Measurements from ENCODE around the gene RAB11FIP2.

RAB11FIP2 gene

DNA sequence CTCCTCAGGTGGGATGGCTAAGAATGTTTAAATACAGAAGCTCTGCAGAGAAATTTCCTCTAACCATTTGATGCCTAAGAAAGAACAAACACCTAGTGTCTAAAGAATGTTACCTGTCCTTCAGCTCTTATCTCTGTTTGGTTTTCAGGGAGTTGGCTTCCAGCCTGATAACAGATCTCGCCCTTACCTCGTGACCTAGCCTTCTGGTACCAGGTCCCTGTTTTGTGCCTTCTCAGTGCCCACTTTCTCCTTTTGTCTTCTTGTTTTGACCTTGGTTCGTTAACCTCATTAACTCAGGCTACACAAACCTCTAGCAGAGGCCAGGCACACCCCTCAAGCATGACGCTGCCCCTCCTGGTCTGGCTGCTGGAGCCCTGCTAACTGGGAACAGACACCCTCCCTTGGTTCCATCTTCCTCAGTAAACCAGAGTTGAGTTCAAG, 16.1 kb upstream of the RAB11FIP2 start:
- Histone ChIP-seq H3K27me3 (ENCODE audit: insufficient read depth, low read length) (no peaks in the 10 kb centered on the region; the same call in 1 of the 2 replicates), H4K20me1 (ENCODE audit: insufficient read depth, low read length) (no peaks in the 10 kb centered on the region), H3K9me3 (ENCODE audit: low read length) (no peaks in the 10 kb centered on the region), H3K27ac (ENCODE audit: low read depth, low read length, poor library complexity, severe bottlenecking) (no peak overlapping the region), H3K4me3 (ENCODE audit: low read depth, low read length, poor library complexity, severe bottlenecking) (no peak overlapping the region), H3K4me2 (ENCODE audit: low read length) (no peak overlapping the region), H2AFZ (ENCODE audit: low read length) (no peak overlapping the region), H3F3A (ENCODE audit: insufficient read depth, low read length) (no peaks in the 10 kb centered on the region), H3K79me2 (ENCODE audit: insufficient read depth, low read length) (no peaks in the 10 kb centered on the region), H3K9me2 (ENCODE audit: low read depth, low read length) (no peaks in the 10 kb centered on the region), H3K9ac (ENCODE audit: low read length) (no peak overlapping the region), H3K4me1 (ENCODE audit: insufficient read depth, low read length, severe bottlenecking) (no peaks in the 10 kb centered on the region), H3K36me3 (ENCODE audit: insufficient read depth, low read length) (no peaks in the 10 kb centered on the region)
- TF ChIP-seq EZH2 (IDR thresholded peaks at IDR 0.05; ENCODE audit: borderline replicate concordance, low read length) (no peak), CTCF (IDR thresholded peaks at IDR 0.05; ENCODE audit: low read length) (no peak)

DNA sequence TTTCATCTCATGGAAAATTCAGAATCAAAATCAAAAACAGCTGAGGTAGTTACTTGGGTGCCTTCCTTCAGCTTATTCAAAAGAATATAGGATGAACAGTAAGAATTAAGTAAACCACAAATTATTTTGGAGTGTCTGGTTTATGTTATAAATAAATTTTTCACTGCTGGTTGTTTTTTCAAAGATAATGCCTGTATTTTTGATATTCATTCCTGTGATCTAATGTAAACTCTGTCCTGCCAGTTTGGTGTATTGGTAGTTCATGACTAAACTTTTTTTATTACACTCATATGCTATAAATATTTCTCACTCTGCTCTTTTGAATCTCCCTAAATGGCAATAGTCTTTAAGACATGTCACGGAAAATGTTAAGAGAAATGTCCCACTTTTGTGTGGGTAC, 11.6 kb upstream of the RAB11FIP2 start:
- Histone ChIP-seq H3F3A (ENCODE audit: insufficient read depth, low read length) (no peaks in the 10 kb centered on the region), H4K20me1 (ENCODE audit: insufficient read depth, low read length) (no peaks in the 10 kb centered on the region), H2AFZ (ENCODE audit: low read length) (no peak overlapping the region), H3K27ac (ENCODE audit: low read depth, low read length, poor library complexity, severe bottlenecking) (no peak overlapping the region), H3K9ac (ENCODE audit: low read length) (no peak overlapping the region), H3K9me3 (ENCODE audit: low read length) (no peaks in the 10 kb centered on the region), H3K4me2 (ENCODE audit: low read length) (no peak overlapping the region), H3K4me3 (ENCODE audit: low read depth, low read length, poor library complexity, severe bottlenecking) (no peak overlapping the region), H3K36me3 (ENCODE audit: insufficient read depth, low read length) (no peaks in the 10 kb centered on the region), H3K27me3 (ENCODE audit: insufficient read depth, low read length) (no peaks in the 10 kb centered on the region; the same call in 1 of the 2 replicates), H3K4me1 (ENCODE audit: insufficient read depth, low read length, severe bottlenecking) (no peaks in the 10 kb centered on the region), H3K9me2 (ENCODE audit: low read depth, low read length) (no peaks in the 10 kb centered on the region), H3K79me2 (ENCODE audit: insufficient read depth, low read length) (no peaks in the 10 kb centered on the region)
- no peak for TF ChIP-seq EZH2 (IDR thresholded peaks at IDR 0.05; ENCODE audit: borderline replicate concordance, low read length)
- TF ChIP-seq CTCF (IDR thresholded peaks at IDR 0.05; ENCODE audit: low read length), result no peak

DNA sequence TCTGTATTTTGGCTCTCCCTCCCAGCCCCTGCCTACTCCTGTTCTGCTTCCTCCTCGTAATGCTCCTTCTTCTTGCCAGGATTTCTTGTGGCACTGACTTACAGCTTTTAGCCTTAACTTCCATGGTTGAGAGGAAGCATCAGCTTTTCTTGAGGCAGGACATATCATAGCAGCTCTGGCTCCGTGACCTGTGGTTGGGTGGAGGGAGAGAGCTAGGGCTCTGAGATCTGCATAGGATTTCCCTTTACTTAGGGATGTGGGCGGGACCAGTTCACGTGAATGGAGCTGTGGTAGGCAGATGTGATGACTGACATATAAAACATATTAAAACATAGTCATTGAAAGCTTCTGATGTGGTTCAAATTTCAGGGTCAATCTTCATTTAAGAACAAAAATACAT, 10.6 kb upstream of the RAB11FIP2 start:
- no peak overlapping the region for H3K9ac ChIP-seq (ENCODE audit: low read length)
- H3K9me3 ChIP-seq (ENCODE audit: low read length), result no peaks in the 10 kb centered on the region
- H3K4me1 ChIP-seq (ENCODE audit: insufficient read depth, low read length, severe bottlenecking), result no peaks in the 10 kb centered on the region
- H4K20me1 ChIP-seq (ENCODE audit: insufficient read depth, low read length), result no peaks in the 10 kb centered on the region
- H3K27me3 ChIP-seq (ENCODE audit: insufficient read depth, low read length), result no peaks in the 10 kb centered on the region; the same call in 1 of the 2 replicates
- H3K27ac ChIP-seq (ENCODE audit: low read depth, low read length, poor library complexity, severe bottlenecking), result no peak overlapping the region
- H2AFZ ChIP-seq (ENCODE audit: low read length), result no peak overlapping the region
- no peak overlapping the region for H3K4me2 ChIP-seq (ENCODE audit: low read length)
- H3K79me2 ChIP-seq (ENCODE audit: insufficient read depth, low read length), result no peaks in the 10 kb centered on the region
- TF ChIP-seq CTCF (IDR thresholded peaks at IDR 0.05; ENCODE audit: low read length) (no peak), EZH2 (IDR thresholded peaks at IDR 0.05; ENCODE audit: borderline replicate concordance, low read length) (no peak)
- no peaks in the 10 kb centered on the region for H3K36me3 ChIP-seq (ENCODE audit: insufficient read depth, low read length)
- H3K9me2 ChIP-seq (ENCODE audit: low read depth, low read length), result no peaks in the 10 kb centered on the region
- H3K4me3 ChIP-seq (ENCODE audit: low read depth, low read length, poor library complexity, severe bottlenecking), result no peak overlapping the region
- H3F3A ChIP-seq (ENCODE audit: insufficient read depth, low read length), result no peaks in the 10 kb centered on the region

Data from OCI-LY1 (cell line).